B cell (primary cell): ENCODE results near the gene MARCHF3.

Experiments used
- EZH2 ChIP-seq: IDR thresholded peaks from 2 replicates; pipeline ENCODE4 v1.6.1; 2012; ENCODE audit warnings: borderline replicate concordance, low read depth, mild to moderate bottlenecking, moderate library complexity, low read length; ENCODE audit not compliant: insufficient read depth, poor library complexity, severe bottlenecking
- TF ChIP-seq, protein P1 (sequence below): fragments of 200-600 bp; IDR thresholded peaks from one replicate; pipeline ENCODE4 v1.8.0; 2022; ENCODE audit warnings: antibody characterized with exemption, mild to moderate bottlenecking

DNA sequence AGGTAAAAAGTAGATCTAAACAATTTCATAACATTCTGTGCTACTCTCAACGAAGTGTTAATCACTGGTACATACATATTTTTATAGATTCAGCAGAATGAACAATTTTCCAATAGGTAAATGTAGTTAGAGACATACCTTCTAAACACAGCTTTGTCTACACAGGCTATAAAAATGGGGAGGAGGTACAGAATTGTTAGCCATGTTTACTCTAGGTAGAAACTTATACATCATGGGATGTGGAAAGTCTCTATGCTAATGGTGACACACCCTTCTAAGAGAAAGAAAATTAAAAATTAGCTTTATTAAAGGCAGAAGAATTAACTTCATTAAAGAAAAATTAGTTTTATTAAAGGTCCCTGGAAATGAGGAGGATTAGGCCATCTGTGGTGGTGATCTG is 31.2 kb upstream of the MARCHF3 start:
- TF ChIP-seq EZH2: no peak
- TF ChIP-seq, protein P1, sequence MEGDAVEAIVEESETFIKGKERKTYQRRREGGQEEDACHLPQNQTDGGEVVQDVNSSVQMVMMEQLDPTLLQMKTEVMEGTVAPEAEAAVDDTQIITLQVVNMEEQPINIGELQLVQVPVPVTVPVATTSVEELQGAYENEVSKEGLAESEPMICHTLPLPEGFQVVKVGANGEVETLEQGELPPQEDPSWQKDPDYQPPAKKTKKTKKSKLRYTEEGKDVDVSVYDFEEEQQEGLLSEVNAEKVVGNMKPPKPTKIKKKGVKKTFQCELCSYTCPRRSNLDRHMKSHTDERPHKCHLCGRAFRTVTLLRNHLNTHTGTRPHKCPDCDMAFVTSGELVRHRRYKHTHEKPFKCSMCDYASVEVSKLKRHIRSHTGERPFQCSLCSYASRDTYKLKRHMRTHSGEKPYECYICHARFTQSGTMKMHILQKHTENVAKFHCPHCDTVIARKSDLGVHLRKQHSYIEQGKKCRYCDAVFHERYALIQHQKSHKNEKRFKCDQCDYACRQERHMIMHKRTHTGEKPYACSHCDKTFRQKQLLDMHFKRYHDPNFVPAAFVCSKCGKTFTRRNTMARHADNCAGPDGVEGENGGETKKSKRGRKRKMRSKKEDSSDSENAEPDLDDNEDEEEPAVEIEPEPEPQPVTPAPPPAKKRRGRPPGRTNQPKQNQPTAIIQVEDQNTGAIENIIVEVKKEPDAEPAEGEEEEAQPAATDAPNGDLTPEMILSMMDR: no peak
